ENCODE measurements around the gene PLEKHA7. TPM values are rescaled to one million over a fixed set of nuclear protein-coding genes. Genes with fewer than 3 reads are reported as not detected.

Gene PLEKHA7
- total RNA-seq, 2 experiments from 2014 or later, result 0.13 TPM; not detected in 1

DNA sequence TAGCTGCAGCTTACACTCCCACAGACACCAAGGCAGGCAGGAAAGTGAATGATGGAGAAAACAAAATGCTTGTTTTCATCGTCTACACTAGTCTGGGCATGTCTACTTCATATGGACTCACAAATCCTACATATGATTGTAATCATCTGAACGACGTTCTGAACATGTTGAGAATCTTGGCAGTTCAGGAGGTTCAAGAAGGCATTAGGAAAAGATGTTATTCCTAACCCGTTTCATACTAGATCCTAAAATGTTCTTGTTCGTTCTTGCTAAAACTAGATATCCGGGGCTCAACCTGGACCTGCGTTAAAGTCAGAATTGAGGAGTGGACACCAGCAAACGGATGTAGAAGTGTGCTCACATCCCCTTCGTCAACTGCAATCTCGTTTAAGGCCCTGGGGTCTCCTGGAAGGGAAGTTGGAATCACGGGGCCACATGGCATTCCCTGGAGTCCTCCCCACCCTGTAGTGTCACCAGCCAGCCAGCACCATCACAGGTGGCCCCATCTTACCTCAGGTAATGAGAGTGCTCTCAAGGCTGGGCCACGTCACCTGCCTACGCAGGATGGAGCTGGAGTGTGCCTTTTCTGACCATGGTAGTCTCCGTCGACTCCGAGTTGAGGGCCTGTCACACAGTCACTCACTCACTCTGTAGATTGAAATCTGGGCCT is 238.5 kb downstream of the PLEKHA7 start:
- Histone ChIP-seq H3K4me2 (ENCODE audit: low read length) (no peak overlapping the region), H2AFZ (ENCODE audit: low read length) (no peak overlapping the region), H4K20me1 (ENCODE audit: insufficient read depth, low read length) (no peaks in the 10 kb centered on the region), H3K36me3 (ENCODE audit: insufficient read depth, low read length) (no peaks in the 10 kb centered on the region), H3K27ac (ENCODE audit: low read depth, low read length, poor library complexity, severe bottlenecking) (no peak overlapping the region), H3K4me1 (ENCODE audit: insufficient read depth, low read length, poor library complexity, severe bottlenecking) (no peaks in the 10 kb centered on the region), H3K9me3 (ENCODE audit: low read length) (no peaks in the 10 kb centered on the region), H3K79me2 (ENCODE audit: insufficient read depth, low read depth, low read length) (no peaks in the 10 kb centered on the region), H3K4me3 (ENCODE audit: low read depth, low read length, poor library complexity, severe bottlenecking) (no peak overlapping the region), H3K9me2 (ENCODE audit: insufficient read depth, low read length) (no peaks in the 10 kb centered on the region)
- ChIA-PET CTCF (ENCODE audit: unreplicated experiment) (no interaction called here), POLR2A (no interaction called here)
- no peak for DNase-seq (ENCODE audit: low spot score)
- no peak for TF ChIP-seq CTCF (conservative IDR thresholded peaks at IDR 0.05; ENCODE audit: low read length)
- no peak for TF ChIP-seq EZH2phosphoT487 (IDR thresholded peaks at IDR 0.05; ENCODE audit: borderline replicate concordance, low read depth, low read length)
- intact Hi-C loops (cut with micrococcal nuclease; ENCODE audit: unreplicated experiment), result no loop called here
- no TSS peak for BruUV-seq (replicated peaks)

DNA sequence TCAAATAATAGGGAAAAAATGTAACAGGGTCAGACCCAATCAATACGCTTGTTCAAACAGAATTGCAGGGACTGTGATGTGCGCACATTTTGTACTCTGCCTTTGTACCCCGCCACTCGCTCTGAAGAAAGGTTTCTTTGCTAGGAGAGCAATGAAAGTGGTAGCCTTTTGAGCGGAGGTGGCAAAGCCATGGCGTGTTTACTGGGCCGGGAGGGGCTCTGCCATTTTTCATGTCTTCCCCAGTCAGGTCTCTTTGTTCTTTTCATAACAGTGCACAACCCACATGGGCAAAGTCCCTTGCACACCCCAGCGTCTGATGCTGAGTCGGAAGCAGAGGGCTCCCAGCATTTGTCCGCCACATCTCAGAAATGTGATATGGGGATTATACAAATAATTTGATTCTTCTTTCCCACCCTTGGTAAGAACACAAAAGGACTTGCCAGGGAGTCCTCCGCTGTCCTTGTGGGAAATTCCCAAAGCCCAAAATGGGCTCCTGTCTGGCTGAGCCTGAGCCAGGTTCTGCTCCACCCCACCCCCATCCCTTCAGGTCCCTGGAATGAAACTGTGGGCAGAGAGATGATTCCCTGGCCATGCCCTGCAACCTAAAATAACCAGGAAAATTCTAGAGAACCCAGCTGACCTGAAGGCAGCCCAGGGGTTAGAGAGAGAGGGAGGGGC is 239.1 kb downstream of the PLEKHA7 start:
- DNase-seq (ENCODE audit: low spot score), result no peak
- no TSS peak for BruUV-seq (replicated peaks)

More for the DNA sequence above, 239.1 kb downstream of the PLEKHA7 start:
- no peaks in the 10 kb centered on the region for H3K79me2 ChIP-seq (ENCODE audit: insufficient read depth, low read depth, low read length)
- H3K27ac ChIP-seq (ENCODE audit: low read depth, low read length, poor library complexity, severe bottlenecking), result no peak overlapping the region
- no peaks in the 10 kb centered on the region for H3K36me3 ChIP-seq (ENCODE audit: insufficient read depth, low read length)
- no peak overlapping the region for H3K4me2 ChIP-seq (ENCODE audit: low read length)
- H3K9me2 ChIP-seq (ENCODE audit: insufficient read depth, low read length), result no peaks in the 10 kb centered on the region
- no peaks in the 10 kb centered on the region for H4K20me1 ChIP-seq (ENCODE audit: insufficient read depth, low read length)
- ChIA-PET CTCF (ENCODE audit: unreplicated experiment) (no interaction called here), POLR2A (no interaction called here)
- no peaks in the 10 kb centered on the region for H3K9me3 ChIP-seq (ENCODE audit: low read length)
- H2AFZ ChIP-seq (ENCODE audit: low read length), result no peak overlapping the region
- no peak for TF ChIP-seq CTCF (conservative IDR thresholded peaks at IDR 0.05; ENCODE audit: low read length)
- no peak for TF ChIP-seq EZH2phosphoT487 (IDR thresholded peaks at IDR 0.05; ENCODE audit: borderline replicate concordance, low read depth, low read length)
- intact Hi-C loops (cut with micrococcal nuclease; ENCODE audit: unreplicated experiment), result no loop called here
- no peaks in the 10 kb centered on the region for H3K4me1 ChIP-seq (ENCODE audit: insufficient read depth, low read length, poor library complexity, severe bottlenecking)
- no peak overlapping the region for H3K4me3 ChIP-seq (ENCODE audit: low read depth, low read length, poor library complexity, severe bottlenecking)
